VCaP (cell line): ENCODE measurements around the gene DLG2.

Experiments
- H3K27ac ChIP-seq: fragments of 450-650 bp; 2 replicates; pipeline ENCODE4 v1.5.1; 2017
- CTCF ChIP-seq: fragments of 450-650 bp; conservative IDR thresholded peaks from 2 replicates; pipeline ENCODE4 v1.5.1; 2017; ENCODE audit warnings: mild to moderate bottlenecking, moderate library complexity

Gene DLG2

DNA sequence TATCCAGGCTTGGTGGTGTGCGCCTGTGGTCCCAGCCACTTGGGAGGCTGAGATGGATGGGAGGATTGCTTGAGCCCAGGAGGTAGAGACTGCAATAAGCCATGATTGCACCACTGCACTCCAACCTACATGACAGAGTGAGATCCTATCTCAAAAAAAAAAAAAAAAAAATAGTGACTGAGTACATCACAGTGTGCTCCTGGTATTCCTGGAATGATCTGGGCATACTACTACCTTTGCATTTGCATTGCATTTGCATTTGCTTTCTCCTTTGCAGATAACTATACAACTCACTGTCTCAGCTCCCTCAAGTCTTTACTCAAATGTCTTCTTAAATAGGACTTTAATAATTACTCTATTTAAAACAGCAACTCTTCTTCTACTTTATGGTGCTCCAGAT is 51.8 kb downstream of the DLG2 start:
- no peak overlapping the region for H3K27ac ChIP-seq
- no peak for TF ChIP-seq CTCF

- TF ChIP-seq CTCF = no peak
These were observed 55.1 kb downstream of the DLG2 start for GRCh38 chr11:85572056-85572455.

GRCh38 chr11:85569525-85569924 is 57.6 kb downstream of the DLG2 start:
- H3K27ac ChIP-seq = no peak overlapping the region; the same call in 1 of the 2 replicates
- TF ChIP-seq CTCF = no peak

More at GRCh38 chr11:85572056-85572455, 55.1 kb downstream of the DLG2 start:
- H3K27ac ChIP-seq = no peak overlapping the region

DNA sequence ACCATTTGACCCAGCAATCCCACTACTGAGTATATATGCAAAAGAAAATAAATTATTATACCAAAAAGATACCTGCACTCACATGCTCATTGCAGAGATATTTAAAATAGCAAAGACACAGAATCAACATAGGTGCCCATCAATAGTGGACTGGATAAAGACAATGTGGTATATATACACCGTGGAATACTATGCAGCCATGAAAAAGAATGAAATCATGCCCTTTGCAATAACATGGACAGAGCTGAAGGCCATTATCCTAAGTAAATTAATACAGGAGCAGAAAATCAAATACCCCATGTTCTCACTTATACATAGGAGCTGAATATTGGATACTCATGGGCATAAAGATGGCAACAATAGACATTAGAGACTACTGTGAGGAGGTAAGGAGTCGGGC is 68.7 kb downstream of the DLG2 start:
- TF ChIP-seq CTCF = no peak
- H3K27ac ChIP-seq = no peak overlapping the region

GRCh38 chr11:85551881-85552280 is 75.3 kb downstream of the DLG2 start:
- H3K27ac ChIP-seq = no peak overlapping the region
- TF ChIP-seq CTCF = no peak

DNA sequence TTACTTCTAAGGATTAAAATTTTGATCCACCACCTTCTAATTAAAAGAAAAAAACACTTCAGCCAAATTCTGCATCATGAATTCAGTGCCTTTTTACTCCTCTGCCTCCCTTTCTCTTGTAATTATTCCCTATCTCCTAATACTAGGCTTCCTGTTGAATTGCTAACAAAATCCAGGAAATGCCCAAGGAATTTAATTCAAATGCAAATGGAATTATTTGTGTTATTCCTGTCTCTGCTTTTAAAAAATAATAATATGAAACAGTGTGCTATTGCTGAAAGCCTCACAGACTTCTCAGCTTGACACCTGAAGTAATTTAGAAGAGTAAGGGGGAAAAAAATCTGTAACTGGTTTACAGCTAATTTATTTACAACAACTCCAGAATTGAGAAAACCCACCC is 85.5 kb downstream of the DLG2 start:
- TF ChIP-seq CTCF = no peak
- H3K27ac ChIP-seq = no peak overlapping the region

DNA sequence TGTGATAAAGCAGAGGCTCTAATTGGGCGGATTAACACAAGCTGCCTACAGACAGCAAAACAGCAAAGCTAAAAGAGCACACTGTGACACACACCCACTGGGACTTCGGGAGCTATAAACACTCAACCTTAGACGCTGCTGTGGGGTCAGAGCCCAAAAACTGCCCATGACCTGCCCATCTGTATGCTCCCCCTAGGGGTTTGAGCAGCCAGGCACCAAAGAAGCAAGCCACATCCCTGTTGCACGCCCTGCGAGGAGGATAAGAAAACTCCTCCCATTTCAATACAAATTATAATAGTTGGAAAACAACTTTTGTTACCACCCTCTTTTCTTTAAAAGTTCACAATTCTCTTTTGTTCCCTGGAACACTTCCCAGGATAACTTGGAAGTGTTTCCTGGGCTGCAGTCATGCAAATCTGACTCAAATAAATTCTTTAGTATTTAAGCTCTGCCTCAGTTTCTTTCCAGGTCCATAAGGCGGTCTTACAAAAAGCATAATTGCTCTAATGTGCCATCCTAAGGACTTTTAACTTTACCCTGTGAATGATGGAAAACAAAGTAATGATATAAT is 86.4 kb downstream of the DLG2 start:
- no peak; the same call in 1 of the 2 replicates for TF ChIP-seq CTCF
- H3K27ac ChIP-seq = no peak overlapping the region
